SK-N-SH (cell line): Measurements from ENCODE around the gene C11orf54.

ENCODE experiments used
- FOXJ3 ChIP-seq: sonication (generic); formaldehyde crosslinking; IDR thresholded peaks from 2 replicates; pipeline ENCODE4 v1.5.1; 2020; ENCODE audit warnings: mild to moderate bottlenecking, missing genetic modification reagents
- GATA2 ChIP-seq: sonication (generic); formaldehyde crosslinking; IDR thresholded peaks from 2 replicates; pipeline ENCODE4 v1.5.0; 2020; ENCODE audit warnings: mild to moderate bottlenecking, missing genetic modification reagents
- JUND ChIP-seq: IDR thresholded peaks from 2 replicates; pipeline ENCODE4 v1.4.0; 2012
- POLR2AphosphoS5 ChIP-seq: IDR thresholded peaks from 2 replicates; pipeline ENCODE4 v1.6.1; 2012; ENCODE audit warnings: low read depth, low read length
- TAF1 ChIP-seq: IDR thresholded peaks from 2 replicates; pipeline ENCODE4 v1.6.1; 2012; ENCODE audit warnings: low read depth, mild to moderate bottlenecking, low read length, moderate library complexity, borderline replicate concordance
- TCF12 ChIP-seq: IDR thresholded peaks from 2 replicates; pipeline ENCODE4 v1.4.0; 2012
- TF ChIP-seq, protein P1 (sequence below): fragments of 200-600 bp; sonication (generic); IDR thresholded peaks from 2 replicates; pipeline ENCODE4 v1.6.1; 2017; ENCODE audit warnings: antibody characterized with exemption, mild to moderate bottlenecking, moderate library complexity

DNA sequence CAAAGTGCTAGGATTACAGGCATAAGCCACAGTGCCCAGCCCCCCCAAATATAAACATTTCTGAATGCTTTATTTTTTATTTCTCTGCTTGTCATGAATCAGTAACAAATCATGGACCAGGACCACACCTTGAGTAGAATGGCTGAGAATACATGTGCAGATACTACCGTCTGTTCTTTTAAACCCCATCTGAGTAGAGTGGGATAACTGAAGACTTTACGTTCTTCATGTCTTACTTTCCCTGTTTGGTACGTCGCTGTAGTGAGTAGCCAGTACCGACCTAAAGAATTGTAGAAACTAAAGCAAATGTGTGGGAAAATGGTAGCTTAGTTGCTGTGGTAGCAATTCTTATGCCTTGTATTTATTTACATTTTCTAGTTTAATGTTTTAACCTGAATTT is 72.5 kb downstream of the C11orf54 start:
- no peak for TF ChIP-seq FOXJ3
- no peak for TF ChIP-seq TAF1
- no peak for TF ChIP-seq POLR2AphosphoS5
- no peak for TF ChIP-seq JUND
- no peak for TF ChIP-seq GATA2
- TF ChIP-seq TCF12, result no peak
- TF ChIP-seq, protein P1, sequence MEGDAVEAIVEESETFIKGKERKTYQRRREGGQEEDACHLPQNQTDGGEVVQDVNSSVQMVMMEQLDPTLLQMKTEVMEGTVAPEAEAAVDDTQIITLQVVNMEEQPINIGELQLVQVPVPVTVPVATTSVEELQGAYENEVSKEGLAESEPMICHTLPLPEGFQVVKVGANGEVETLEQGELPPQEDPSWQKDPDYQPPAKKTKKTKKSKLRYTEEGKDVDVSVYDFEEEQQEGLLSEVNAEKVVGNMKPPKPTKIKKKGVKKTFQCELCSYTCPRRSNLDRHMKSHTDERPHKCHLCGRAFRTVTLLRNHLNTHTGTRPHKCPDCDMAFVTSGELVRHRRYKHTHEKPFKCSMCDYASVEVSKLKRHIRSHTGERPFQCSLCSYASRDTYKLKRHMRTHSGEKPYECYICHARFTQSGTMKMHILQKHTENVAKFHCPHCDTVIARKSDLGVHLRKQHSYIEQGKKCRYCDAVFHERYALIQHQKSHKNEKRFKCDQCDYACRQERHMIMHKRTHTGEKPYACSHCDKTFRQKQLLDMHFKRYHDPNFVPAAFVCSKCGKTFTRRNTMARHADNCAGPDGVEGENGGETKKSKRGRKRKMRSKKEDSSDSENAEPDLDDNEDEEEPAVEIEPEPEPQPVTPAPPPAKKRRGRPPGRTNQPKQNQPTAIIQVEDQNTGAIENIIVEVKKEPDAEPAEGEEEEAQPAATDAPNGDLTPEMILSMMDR, result no peak
